Measurements from ENCODE around the gene EOGT.

The EOGT gene

GRCh38 chr3:68958932-68959331, 54.6 kb downstream of the EOGT start:
- DNase-seq (ENCODE audit: low spot score in 2 of 2) (no peak), ATAC-seq (ENCODE audit: low read depth) (no peak)
- Mint-ChIP-seq H3K4me1 (no peaks in the 10 kb centered on the region), H3K36me3 (peaks cover 4% of the 10 kb centered on the region), H3K9me3 (peaks cover 2% of the 10 kb centered on the region), H3K27me3 (peaks cover 17% of the 10 kb centered on the region), H3K27ac (no peak overlapping the region), H3K4me3 (no peak overlapping the region)

- peaks cover 2% of the 10 kb centered on the region for H3K9me3 Mint-ChIP-seq
- H3K36me3 Mint-ChIP-seq, result peaks cover 4% of the 10 kb centered on the region
- ATAC-seq (ENCODE audit: low read depth) (no peak), DNase-seq (ENCODE audit: low spot score in 2 of 2) (no peak)
- H3K27me3 Mint-ChIP-seq, result peaks cover 17% of the 10 kb centered on the region
- H3K4me3 Mint-ChIP-seq, result no peak overlapping the region
- peaks cover 2% of the 10 kb centered on the region for H3K4me1 Mint-ChIP-seq
- H3K27ac Mint-ChIP-seq, result no peak overlapping the region
Measured at GRCh38 chr3:68957895-68958294, 55.6 kb downstream of the EOGT start.

GRCh38 chr3:68953816-68954444, 59.6 kb downstream of the EOGT start:
- no peak overlapping the region for H3K4me3 Mint-ChIP-seq
- H3K9me3 Mint-ChIP-seq, result peaks cover 2% of the 10 kb centered on the region
- DNase-seq (ENCODE audit: low spot score in 2 of 2), result no peak
- H3K27me3 Mint-ChIP-seq, result peaks cover 11% of the 10 kb centered on the region
- peaks cover 4% of the 10 kb centered on the region for H3K36me3 Mint-ChIP-seq
- H3K4me1 Mint-ChIP-seq, result peaks cover 2% of the 10 kb centered on the region
- no peak for ATAC-seq (ENCODE audit: low read depth)
- no peak overlapping the region for H3K27ac Mint-ChIP-seq

- no peak overlapping the region for H3K27ac Mint-ChIP-seq
- no peaks in the 10 kb centered on the region for H3K9me3 Mint-ChIP-seq
- no peaks in the 10 kb centered on the region for H3K36me3 Mint-ChIP-seq
- DNase-seq (ENCODE audit: low spot score in 2 of 2) (no peak), ATAC-seq (ENCODE audit: low read depth) (no peak)
- H3K27me3 Mint-ChIP-seq, result peaks cover 4% of the 10 kb centered on the region
- H3K4me1 Mint-ChIP-seq, result no peaks in the 10 kb centered on the region
- H3K4me3 Mint-ChIP-seq, result no peak overlapping the region
Measured at GRCh38 chr3:68945225-68945624, 68.3 kb downstream of the EOGT start.

- Mint-ChIP-seq H3K36me3 (no peaks in the 10 kb centered on the region), H3K27me3 (peaks cover 7% of the 10 kb centered on the region), H3K9me3 (no peaks in the 10 kb centered on the region), H3K4me3 (no peak overlapping the region), H3K4me1 (no peaks in the 10 kb centered on the region), H3K27ac (no peak overlapping the region)
- DNase-seq (ENCODE audit: low spot score in 2 of 2), result no peak
- no peak for ATAC-seq (ENCODE audit: low read depth)
Measured at GRCh38 chr3:68943753-68944500, 69.6 kb downstream of the EOGT start.

GRCh38 chr3:68941055-68941454, 72.4 kb downstream of the EOGT start:
- Mint-ChIP-seq H3K9me3 (no peaks in the 10 kb centered on the region), H3K4me3 (no peak overlapping the region), H3K27me3 (peaks cover 5% of the 10 kb centered on the region), H3K27ac (no peak overlapping the region), H3K4me1 (no peaks in the 10 kb centered on the region), H3K36me3 (no peaks in the 10 kb centered on the region)
- ATAC-seq (ENCODE audit: low read depth), result no peak
- no peak for DNase-seq (ENCODE audit: low spot score in 2 of 2)

- ATAC-seq (ENCODE audit: low read depth) (no peak), DNase-seq (ENCODE audit: low spot score in 2 of 2) (no peak)
- no peaks in the 10 kb centered on the region for H3K9me3 Mint-ChIP-seq
- no peak overlapping the region for H3K4me3 Mint-ChIP-seq
- H3K27ac Mint-ChIP-seq, result no peak overlapping the region
- peaks cover 16% of the 10 kb centered on the region for H3K27me3 Mint-ChIP-seq
- no peaks in the 10 kb centered on the region for H3K36me3 Mint-ChIP-seq
- H3K4me1 Mint-ChIP-seq, result no peaks in the 10 kb centered on the region
Measured at GRCh38 chr3:68936856-68937255, 76.6 kb downstream of the EOGT start.

GRCh38 chr3:68935778-68936177, 77.7 kb downstream of the EOGT start:
- Mint-ChIP-seq H3K27ac (no peak overlapping the region), H3K27me3 (peaks cover 17% of the 10 kb centered on the region), H3K9me3 (no peaks in the 10 kb centered on the region), H3K4me3 (no peak overlapping the region), H3K4me1 (peaks cover 3% of the 10 kb centered on the region), H3K36me3 (no peaks in the 10 kb centered on the region)
- DNase-seq (ENCODE audit: low spot score in 2 of 2), result no peak
- no peak for ATAC-seq (ENCODE audit: low read depth)

- Mint-ChIP-seq H3K9me3 (no peaks in the 10 kb centered on the region), H3K4me1 (peaks cover 3% of the 10 kb centered on the region), H3K27ac (no peak overlapping the region), H3K4me3 (no peak overlapping the region), H3K36me3 (no peaks in the 10 kb centered on the region), H3K27me3 (peaks cover 23% of the 10 kb centered on the region)
- no peak for ATAC-seq (ENCODE audit: low read depth)
- no peak for DNase-seq (ENCODE audit: low spot score in 2 of 2)
Measured at GRCh38 chr3:68931406-68932149, 81.9 kb downstream of the EOGT start.

All from memory B cell (primary cell).